Measurements from ENCODE around the gene LIPC.

Gene LIPC

DNA sequence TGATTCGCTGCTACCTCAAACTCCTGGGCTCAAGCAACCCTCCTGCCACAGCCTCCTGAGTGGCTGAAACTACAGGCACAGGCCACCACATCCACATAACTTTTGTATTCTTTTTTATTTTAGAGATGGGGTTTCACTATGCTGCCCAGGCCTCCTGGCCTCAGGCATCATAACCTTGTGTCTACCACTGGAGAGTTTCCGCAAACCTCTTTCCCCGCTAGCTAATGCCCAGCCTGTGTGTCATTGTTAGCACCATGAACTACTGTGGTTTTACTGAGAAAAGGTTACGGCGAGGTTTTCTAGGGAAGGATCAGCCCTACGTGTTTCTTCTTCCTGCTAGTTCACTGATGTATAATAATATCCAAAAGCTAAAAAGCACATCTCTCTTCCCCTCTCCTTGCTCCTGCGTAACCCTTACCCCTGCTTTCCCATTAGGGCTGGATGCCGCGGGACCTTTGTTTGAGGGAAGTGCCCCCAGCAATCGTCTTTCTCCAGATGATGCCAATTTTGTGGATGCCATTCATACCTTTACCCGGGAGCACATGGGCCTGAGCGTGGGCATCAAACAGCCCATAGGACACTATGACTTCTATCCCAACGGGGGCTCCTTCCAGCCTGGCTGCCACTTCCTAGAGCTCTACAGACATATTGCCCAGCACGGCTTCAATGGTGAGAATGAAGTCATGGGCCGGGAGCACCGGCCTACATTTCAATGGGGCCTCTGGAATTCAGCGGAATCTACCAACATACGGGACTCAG is 113.7 kb downstream of the LIPC start:
- Mint-ChIP-seq H3K27me3 (peaks cover 6% of the 10 kb centered on the region), H3K4me1 (no peaks in the 10 kb centered on the region), H3K9me3 (no peaks in the 10 kb centered on the region), H3K27ac (no peak overlapping the region), H3K4me3 (no peak overlapping the region), H3K36me3 (no peaks in the 10 kb centered on the region)
- ATAC-seq (ENCODE audit: low read depth): no peak
- no peak for DNase-seq (ENCODE audit: low spot score in 2 of 2)

DNA sequence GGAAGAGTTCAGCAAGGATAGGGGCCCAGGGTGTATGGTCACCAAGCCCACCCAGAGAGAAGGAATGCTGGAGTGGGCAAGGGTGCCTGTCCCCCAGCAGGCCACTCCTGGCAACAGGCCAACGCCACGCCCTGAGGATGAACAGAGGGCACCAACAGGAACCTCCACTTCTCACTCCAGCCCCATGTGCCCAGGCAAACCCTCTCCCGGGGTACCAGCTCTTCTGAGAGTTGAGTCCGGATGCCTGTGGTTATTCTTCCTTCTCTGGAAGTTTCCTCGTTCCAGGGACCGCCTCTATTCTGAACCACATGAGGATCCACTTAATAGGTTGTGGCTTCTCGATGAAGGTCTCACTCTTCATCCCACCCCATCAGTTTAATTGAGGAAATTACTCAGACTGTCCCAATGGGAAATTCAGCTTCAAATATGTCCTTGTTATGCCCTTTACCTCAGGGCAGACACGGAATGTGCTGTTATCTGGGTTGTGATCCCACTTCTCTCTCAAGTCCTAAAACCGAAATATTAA is 114.3 kb downstream of the LIPC start:
- H3K4me1 Mint-ChIP-seq: no peaks in the 10 kb centered on the region
- no peak for ATAC-seq (ENCODE audit: low read depth)

DNA sequence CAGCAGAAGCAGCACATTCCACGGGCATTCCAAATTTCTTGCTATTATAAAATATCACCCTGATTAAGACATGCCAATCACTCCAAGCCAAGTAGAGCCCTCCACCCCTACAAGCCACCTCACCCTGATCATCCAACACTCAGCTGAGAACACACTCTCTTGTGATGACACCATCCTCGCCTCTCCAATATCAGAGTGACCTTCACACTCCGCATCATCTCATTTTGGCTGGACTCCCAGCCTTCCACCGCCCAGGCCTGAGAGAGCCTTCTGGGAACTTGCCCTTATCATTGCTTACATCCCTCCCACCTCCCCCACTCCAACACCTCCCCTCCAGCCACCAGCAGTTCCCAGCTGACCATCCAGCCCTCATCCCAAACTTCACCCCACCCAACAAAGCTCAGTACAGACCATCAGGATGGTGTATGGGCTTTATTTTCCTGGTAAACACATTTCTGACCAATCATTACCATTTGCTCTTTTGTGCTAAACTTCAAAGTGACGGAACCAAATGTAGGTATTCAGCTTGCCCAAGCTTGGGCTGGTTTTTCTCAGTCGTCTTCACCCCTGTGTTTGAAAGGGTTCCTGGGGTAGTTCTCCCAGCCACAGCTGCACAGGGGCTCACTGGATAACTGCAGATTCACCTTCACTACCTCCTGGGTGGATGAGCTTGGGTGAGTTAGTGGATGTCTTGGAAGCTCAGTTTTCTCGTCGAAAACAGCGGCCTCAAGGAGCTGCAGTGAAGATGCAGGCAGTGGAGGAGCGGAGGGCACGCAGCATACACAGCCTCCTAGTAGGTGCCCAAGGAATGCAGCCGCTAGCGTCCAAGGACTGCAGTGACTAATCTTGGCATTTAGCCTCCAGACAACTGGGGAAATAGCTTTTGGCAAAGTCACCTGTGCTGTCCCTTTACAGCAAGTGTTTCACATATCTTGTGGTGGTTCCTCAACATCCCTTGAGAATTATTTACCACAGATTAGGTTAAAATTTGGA is 115.1 kb downstream of the LIPC start:
- no peaks in the 10 kb centered on the region for H3K9me3 Mint-ChIP-seq
- H3K36me3 Mint-ChIP-seq: no peaks in the 10 kb centered on the region
- H3K27ac Mint-ChIP-seq: no peak overlapping the region
- no peak overlapping the region for H3K4me3 Mint-ChIP-seq
- H3K27me3 Mint-ChIP-seq: peaks cover 8% of the 10 kb centered on the region
- ATAC-seq (ENCODE audit: low read depth): no peak
- H3K4me1 Mint-ChIP-seq: no peaks in the 10 kb centered on the region
- DNase-seq (ENCODE audit: low spot score in 2 of 2): no peak

More for the DNA sequence above, 114.3 kb downstream of the LIPC start:
- Mint-ChIP-seq H3K27ac (no peak overlapping the region), H3K4me3 (no peak overlapping the region), H3K9me3 (no peaks in the 10 kb centered on the region), H3K36me3 (no peaks in the 10 kb centered on the region), H3K27me3 (peaks cover 7% of the 10 kb centered on the region)
- no peak for DNase-seq (ENCODE audit: low spot score in 2 of 2)

DNA sequence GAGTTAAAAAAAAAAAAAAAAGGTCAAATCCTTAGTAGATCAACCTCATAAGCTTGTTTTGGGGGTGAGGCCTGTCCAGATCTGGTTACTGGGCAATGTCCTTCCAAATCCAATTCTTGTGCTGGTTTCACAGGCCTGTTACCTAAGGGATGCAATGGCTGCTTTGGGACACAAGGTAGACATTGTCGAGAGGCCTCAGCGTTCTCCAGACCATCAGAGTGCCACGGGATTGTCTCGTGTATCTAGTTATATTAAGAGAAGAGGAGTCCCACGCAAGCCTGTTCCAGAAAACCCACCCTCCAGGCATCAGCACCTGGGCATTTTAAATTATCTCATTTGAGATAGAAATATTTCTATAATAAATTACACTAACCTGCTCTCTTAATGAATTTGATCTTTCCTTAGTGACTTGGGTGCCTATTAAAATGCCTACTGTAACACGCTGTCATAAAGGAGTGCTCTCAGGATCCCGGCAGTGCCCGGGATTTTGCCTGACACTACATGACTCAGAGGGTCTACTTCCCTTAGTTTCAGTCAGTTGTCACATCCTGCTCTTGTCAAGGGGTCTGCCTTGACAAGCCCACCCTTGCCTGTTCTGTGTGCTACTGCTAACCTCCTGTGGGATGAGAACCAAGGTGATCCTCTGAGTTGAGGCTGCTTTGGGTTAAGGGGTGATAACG is 116.0 kb downstream of the LIPC start:
- Mint-ChIP-seq H3K27ac (no peak overlapping the region), H3K27me3 (peaks cover 17% of the 10 kb centered on the region), H3K4me3 (no peak overlapping the region), H3K4me1 (no peaks in the 10 kb centered on the region), H3K9me3 (no peaks in the 10 kb centered on the region), H3K36me3 (no peaks in the 10 kb centered on the region)
- ATAC-seq (ENCODE audit: low read depth) (no peak), DNase-seq (ENCODE audit: low spot score in 2 of 2) (no peak)

DNA sequence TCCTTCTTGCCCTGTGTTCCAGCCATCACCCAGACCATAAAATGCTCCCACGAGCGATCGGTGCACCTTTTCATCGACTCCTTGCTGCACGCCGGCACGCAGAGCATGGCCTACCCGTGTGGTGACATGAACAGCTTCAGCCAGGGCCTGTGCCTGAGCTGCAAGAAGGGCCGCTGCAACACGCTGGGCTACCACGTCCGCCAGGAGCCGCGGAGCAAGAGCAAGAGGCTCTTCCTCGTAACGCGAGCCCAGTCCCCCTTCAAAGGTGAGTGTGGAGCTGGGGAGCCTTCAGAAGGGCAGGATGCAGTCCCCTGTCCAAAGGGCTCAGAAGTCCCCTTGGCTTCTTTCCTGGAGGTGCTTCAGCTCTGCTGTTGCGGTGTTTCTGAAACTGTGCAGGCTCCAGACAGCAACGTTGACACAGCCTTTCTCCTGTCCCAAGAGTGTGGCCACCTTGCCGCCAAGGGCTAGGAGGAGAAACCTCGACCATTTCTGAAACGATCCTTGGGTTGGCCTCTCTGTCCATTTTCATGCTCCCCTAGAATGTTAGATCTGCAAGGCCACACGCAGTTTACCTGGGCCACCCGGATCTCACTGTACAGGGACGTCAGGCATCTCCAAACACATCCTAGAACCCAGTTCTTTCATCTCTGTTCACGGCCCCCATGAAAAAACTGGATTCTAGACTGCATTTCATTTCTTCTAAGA is 116.7 kb downstream of the LIPC start:
- ATAC-seq (ENCODE audit: low read depth) (no peak), DNase-seq (ENCODE audit: low spot score in 2 of 2) (no peak)
- H3K36me3 Mint-ChIP-seq: no peaks in the 10 kb centered on the region
- no peaks in the 10 kb centered on the region for H3K9me3 Mint-ChIP-seq
- H3K27ac Mint-ChIP-seq: no peak overlapping the region
- H3K4me1 Mint-ChIP-seq: no peaks in the 10 kb centered on the region
- peaks cover 20% of the 10 kb centered on the region for H3K27me3 Mint-ChIP-seq
- no peak overlapping the region for H3K4me3 Mint-ChIP-seq

DNA sequence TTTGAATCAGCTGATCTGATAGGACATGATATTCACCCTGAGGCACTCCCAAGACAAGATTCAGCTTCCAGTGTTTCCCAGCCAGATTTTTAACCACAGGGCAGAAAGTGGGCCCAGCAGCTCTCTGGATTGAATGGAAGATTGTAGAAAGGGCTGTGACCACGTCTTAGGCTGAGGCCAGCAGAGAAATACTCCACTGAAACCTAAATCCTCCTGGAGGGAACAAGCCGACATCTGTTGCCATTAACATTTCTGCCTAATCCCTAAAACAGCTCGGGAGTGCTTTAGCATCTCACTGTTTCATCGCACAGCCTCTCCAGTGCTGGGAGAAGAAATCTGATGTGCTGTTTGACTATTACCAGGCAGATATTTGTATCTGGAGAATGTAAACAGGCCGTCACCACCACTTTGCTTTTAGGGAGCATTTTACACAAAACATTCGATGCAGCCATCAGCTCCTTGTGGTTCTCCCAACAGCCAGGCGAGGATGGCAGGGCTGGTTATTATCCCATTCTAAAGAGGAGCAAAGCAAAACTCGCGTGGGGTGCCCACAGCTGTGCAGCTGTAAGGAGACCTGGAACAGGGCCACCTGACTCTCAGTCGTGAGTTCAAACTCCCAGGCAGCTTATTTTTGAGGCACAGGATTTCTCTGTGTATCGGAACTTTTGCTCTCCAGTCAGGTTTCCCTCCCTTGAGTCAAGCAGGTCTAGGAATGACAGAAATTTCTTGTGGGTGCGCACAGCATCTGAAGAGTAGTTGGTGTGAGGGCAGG is 117.4 kb downstream of the LIPC start:
- H3K36me3 Mint-ChIP-seq: no peaks in the 10 kb centered on the region
- H3K27ac Mint-ChIP-seq: no peak overlapping the region
- no peak overlapping the region for H3K4me3 Mint-ChIP-seq
- no peak for DNase-seq (ENCODE audit: low spot score in 2 of 2)
- H3K4me1 Mint-ChIP-seq: no peaks in the 10 kb centered on the region
- ATAC-seq (ENCODE audit: low read depth): no peak
- H3K27me3 Mint-ChIP-seq: peaks cover 20% of the 10 kb centered on the region
- no peaks in the 10 kb centered on the region for H3K9me3 Mint-ChIP-seq

DNA sequence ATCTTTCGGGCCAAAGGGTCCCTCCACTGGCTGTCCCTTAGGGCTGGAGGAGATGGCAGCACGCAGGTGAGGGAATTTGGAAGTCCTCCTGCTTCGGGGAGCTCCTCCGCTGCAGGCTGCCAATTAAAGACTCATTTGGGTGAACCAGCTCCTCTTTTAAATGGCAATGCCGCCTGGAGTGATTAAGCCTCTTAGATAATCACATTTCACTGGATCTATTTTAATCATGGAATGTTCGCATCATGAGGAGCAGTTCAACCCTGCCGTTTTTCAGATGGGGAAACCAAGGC is 117.9 kb downstream of the LIPC start:
- no peak for ATAC-seq (ENCODE audit: low read depth)
- Mint-ChIP-seq H3K4me3 (no peak overlapping the region), H3K36me3 (no peaks in the 10 kb centered on the region), H3K4me1 (no peaks in the 10 kb centered on the region), H3K27ac (no peak overlapping the region), H3K27me3 (peaks cover 20% of the 10 kb centered on the region), H3K9me3 (no peaks in the 10 kb centered on the region)
- no peak for DNase-seq (ENCODE audit: low spot score in 2 of 2)

DNA sequence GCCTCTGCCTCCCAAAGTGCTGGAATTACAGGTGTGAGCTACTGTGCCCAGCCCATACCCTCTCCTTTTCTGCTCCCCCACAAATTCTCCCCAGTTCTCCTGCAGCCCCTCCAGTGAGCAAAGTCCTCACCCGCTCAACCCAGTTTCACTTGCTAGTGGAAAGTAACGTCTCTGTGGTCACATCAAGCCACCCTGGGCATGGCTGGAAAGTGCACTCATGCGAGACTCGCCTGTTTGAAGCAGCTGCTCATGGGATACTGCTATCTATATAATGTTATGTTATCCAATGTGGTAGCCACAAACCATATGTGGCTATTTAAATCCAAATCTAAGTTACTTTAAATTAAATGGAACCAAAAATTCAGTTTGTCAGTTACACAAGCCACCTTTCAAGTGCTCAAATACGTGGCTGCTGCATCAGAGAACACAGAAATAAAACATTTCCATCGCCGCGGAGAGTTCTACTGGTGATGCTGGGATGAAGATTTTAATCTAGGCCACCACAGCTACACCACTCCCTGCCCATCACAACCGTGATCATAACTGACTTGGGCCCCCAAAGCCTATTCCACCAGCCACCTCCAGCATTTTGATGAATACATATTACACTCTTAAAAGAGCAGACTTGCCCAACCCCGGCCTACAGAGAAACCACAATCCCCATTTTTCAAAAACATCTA is 119.4 kb downstream of the LIPC start:
- DNase-seq (ENCODE audit: low spot score in 2 of 2) (no peak), ATAC-seq (ENCODE audit: low read depth) (no peak)
- no peak overlapping the region for H3K4me3 Mint-ChIP-seq
- peaks cover 22% of the 10 kb centered on the region for H3K27me3 Mint-ChIP-seq
- H3K4me1 Mint-ChIP-seq: no peaks in the 10 kb centered on the region
- H3K27ac Mint-ChIP-seq: no peak overlapping the region
- no peaks in the 10 kb centered on the region for H3K9me3 Mint-ChIP-seq
- no peaks in the 10 kb centered on the region for H3K36me3 Mint-ChIP-seq

DNA sequence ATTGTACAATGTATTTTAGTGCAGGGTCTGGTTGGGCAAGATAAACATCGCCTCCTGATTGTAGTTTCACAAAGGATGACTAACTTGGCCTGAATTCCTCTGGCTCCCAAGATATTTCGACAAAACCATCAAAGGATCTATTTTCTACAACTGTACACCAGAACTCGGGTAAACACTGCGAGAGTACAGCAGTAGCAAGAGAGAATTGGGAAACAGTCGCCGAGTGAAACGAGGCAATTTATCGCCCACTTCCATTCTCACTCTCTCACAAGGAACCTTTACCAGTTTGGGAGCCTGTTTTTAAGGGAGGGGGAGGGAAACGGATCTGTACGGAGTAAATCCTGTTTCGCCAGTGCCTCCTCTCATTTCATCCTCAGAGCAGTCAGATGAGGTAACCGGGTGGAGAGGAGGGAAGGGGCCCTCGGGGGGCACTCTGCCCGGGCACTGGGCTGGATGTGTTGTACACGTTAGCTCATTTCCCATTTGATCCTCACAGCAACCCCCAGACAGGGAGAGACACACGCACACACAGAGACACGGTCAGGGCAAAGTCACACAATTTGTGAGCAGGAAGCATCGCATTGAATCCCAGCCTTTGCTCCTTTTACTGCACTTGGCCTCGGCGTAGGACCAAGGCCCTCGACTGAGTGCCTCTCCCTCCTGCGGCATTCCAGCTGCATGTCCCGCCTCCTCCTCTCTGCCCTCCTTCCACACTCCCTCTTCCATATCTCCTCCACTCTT is 120.1 kb downstream of the LIPC start:
- Mint-ChIP-seq H3K36me3 (no peaks in the 10 kb centered on the region), H3K4me3 (no peak overlapping the region), H3K9me3 (no peaks in the 10 kb centered on the region), H3K27me3 (peaks cover 22% of the 10 kb centered on the region), H3K27ac (no peak overlapping the region), H3K4me1 (no peaks in the 10 kb centered on the region)
- ATAC-seq (ENCODE audit: low read depth) (no peak), DNase-seq (ENCODE audit: low spot score in 2 of 2) (no peak)

DNA sequence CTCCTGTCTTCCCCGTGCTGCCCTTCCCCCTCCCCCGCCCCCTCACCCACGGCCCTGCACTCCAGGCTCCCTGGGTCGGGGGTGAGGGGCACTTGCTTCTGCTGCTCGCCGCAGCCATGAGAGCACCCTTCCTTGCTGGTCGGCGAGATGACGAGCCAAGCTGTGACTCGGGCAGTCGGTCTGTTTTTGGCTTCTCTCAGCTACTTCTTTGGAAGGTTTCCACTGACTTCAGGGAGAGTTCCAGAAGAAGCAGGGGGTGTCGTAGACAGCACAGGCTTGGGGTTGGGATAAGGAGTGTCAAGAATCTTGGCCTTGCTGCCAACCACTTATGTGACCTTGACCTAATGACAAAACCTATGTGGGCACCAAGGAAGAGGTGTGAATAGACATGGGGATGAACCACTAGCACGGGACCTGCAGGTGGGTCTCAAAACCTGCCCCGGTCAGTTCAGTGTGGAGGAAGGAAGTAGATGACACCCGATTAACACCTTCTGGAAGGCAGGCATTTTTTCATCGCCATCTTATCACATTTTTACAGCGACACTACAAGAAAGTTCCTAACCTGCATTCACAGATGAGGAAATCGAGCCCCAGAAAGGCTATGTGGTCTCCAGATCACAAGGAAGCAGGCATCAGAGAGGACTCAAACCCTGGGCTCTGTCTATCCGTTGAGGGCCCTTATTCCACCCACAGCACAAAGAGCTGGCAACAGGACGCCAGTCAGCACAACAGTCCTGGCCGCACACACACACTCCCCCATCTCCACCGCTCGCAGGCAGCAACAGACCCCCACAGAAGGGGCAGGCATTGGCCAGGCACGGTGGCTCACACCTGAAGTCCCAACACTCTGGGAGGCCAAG is 120.9 kb downstream of the LIPC start:
- DNase-seq (ENCODE audit: low spot score in 2 of 2) (no peak), ATAC-seq (ENCODE audit: low read depth) (no peak)
- Mint-ChIP-seq H3K4me1 (no peaks in the 10 kb centered on the region), H3K9me3 (no peaks in the 10 kb centered on the region), H3K4me3 (no peak overlapping the region), H3K27me3 (peaks cover 22% of the 10 kb centered on the region), H3K27ac (no peak overlapping the region), H3K36me3 (no peaks in the 10 kb centered on the region)

DNA sequence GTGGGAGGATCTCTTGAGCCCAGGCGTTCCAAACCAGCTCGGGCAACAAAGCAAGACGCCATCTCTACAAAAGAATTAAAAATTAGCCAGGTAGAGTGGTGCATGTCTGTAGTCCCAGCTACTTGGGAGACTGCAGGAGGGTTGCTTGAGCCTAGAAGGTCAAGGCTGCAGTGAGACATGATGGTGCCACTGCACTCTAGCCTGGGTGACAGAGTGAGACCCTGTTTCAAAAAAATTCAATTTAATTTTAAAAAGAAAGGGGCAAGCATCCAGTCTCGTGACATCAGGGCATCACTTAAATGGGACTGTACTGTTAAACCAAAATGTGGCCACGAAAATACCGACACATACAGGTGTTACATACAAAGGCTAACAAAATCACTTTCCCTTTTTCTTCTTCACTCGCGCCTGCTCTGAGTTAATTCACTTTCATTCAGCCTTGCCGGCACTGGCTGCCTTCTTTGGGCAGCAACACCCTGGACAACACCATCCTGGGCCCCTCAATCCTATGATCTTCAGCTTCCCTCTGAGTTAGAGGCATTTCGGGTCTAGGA is 121.7 kb downstream of the LIPC start:
- no peaks in the 10 kb centered on the region for H3K4me1 Mint-ChIP-seq
- DNase-seq (ENCODE audit: low spot score in 2 of 2) (no peak), ATAC-seq (ENCODE audit: low read depth) (no peak)
- H3K4me3 Mint-ChIP-seq: no peak overlapping the region
- no peaks in the 10 kb centered on the region for H3K9me3 Mint-ChIP-seq
- peaks cover 22% of the 10 kb centered on the region for H3K27me3 Mint-ChIP-seq
- no peaks in the 10 kb centered on the region for H3K36me3 Mint-ChIP-seq
- no peak overlapping the region for H3K27ac Mint-ChIP-seq

Data from memory B cell (primary cell).